ENCODE measurements around the gene C12orf50.

C12orf50 gene

GRCh38 chr12:88015825-88016224, 13.4 kb downstream of the C12orf50 start:
- Histone ChIP-seq H3K27ac (no peak overlapping the region), H3K4me3 (ENCODE audit: low read depth, low read length) (no peak overlapping the region), H3K36me3 (no peaks in the 10 kb centered on the region), H3K9me3 (ENCODE audit: severe bottlenecking) (peaks cover 7% of the 10 kb centered on the region), H3K27me3 (ENCODE audit: insufficient read depth, low read depth, severe bottlenecking) (no peaks in the 10 kb centered on the region)
- TF ChIP-seq CTCF (IDR thresholded peaks at IDR 0.05; ENCODE audit: low read depth, low read length), result no peak
- no peak for DNase-seq

DNA sequence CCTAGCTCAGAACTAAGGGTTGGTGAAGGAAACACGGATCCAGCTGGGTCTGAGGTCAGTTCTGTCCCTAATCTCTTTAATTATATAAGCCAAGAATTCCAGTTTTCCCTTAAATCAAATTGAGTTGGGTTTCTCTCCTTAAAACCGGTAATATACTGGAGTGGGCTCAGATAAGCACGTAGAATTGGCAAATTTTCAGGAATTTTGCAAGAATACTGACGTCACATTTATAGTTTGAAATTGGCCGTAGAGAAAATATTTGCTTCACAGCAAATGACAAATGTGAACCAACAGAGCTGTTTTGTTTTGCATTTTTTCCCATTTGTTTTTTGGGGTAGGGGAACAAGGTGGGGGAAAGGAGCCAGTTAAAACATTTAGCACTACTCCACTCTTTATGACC, 17.4 kb downstream of the C12orf50 start:
- Histone ChIP-seq H3K27me3 (ENCODE audit: insufficient read depth, low read depth, severe bottlenecking) (no peaks in the 10 kb centered on the region), H3K9me3 (ENCODE audit: severe bottlenecking) (no peaks in the 10 kb centered on the region), H3K4me3 (ENCODE audit: low read depth, low read length) (no peak overlapping the region), H3K27ac (no peak overlapping the region), H3K36me3 (no peaks in the 10 kb centered on the region)
- DNase-seq, result no peak
- TF ChIP-seq CTCF (IDR thresholded peaks at IDR 0.05; ENCODE audit: low read depth, low read length), result no peak

- Histone ChIP-seq H3K9me3 (ENCODE audit: severe bottlenecking) (no peaks in the 10 kb centered on the region), H3K27me3 (ENCODE audit: insufficient read depth, low read depth, severe bottlenecking) (no peaks in the 10 kb centered on the region), H3K27ac (no peak overlapping the region), H3K36me3 (no peaks in the 10 kb centered on the region), H3K4me3 (ENCODE audit: low read depth, low read length) (no peak overlapping the region)
- no peak for TF ChIP-seq CTCF (IDR thresholded peaks at IDR 0.05; ENCODE audit: low read depth, low read length)
- no peak for DNase-seq
Observed at GRCh38 chr12:88006351-88006750, 22.9 kb downstream of the C12orf50 start.

- TF ChIP-seq CTCF (IDR thresholded peaks at IDR 0.05; ENCODE audit: low read depth, low read length), result no peak
- no peak overlapping the region for H3K4me3 ChIP-seq (ENCODE audit: low read depth, low read length)
- no peaks in the 10 kb centered on the region for H3K9me3 ChIP-seq (ENCODE audit: severe bottlenecking)
Observed at GRCh38 chr12:88001327-88001726, 27.9 kb downstream of the C12orf50 start.

GRCh38 chr12:87995581-87996178, 33.5 kb downstream of the C12orf50 start:
- H3K27me3 ChIP-seq (ENCODE audit: insufficient read depth, low read depth, severe bottlenecking), result no peaks in the 10 kb centered on the region
- peak; percentile 62 for DNase-seq
- TF ChIP-seq CTCF (IDR thresholded peaks at IDR 0.05; ENCODE audit: low read depth, low read length), result peak; percentile 73
- H3K27ac ChIP-seq, result no peak overlapping the region
- H3K9me3 ChIP-seq (ENCODE audit: severe bottlenecking), result no peaks in the 10 kb centered on the region
- no peak overlapping the region for H3K4me3 ChIP-seq (ENCODE audit: low read depth, low read length)
- no peaks in the 10 kb centered on the region for H3K36me3 ChIP-seq

More at GRCh38 chr12:88001327-88001726, 27.9 kb downstream of the C12orf50 start:
- no peak for DNase-seq
- Histone ChIP-seq H3K36me3 (no peaks in the 10 kb centered on the region), H3K27me3 (ENCODE audit: insufficient read depth, low read depth, severe bottlenecking) (no peaks in the 10 kb centered on the region), H3K27ac (no peak overlapping the region)

DNA sequence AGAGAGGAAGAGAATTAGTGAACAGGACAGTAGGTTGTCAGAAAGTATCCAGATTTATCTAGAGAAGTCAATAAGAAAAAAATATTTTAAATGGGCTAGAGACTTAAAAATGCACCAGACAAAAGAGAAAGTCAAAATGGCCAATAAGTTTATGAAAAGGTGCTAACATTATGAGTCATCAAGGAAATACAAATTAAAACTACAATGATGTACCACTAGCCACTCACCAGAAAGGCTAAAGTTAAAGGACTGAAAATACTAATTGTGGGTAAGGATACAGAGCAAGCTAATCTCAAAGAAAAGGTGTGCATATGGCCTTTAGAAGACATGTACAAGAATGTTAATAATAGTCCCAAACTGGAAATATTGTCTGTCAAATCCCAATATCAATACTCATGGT, 37.7 kb downstream of the C12orf50 start:
- no peak for TF ChIP-seq CTCF (IDR thresholded peaks at IDR 0.05; ENCODE audit: low read depth, low read length)
- H3K27ac ChIP-seq, result no peak overlapping the region
- H3K27me3 ChIP-seq (ENCODE audit: insufficient read depth, low read depth, severe bottlenecking), result no peaks in the 10 kb centered on the region
- no peaks in the 10 kb centered on the region for H3K9me3 ChIP-seq (ENCODE audit: severe bottlenecking)
- no peaks in the 10 kb centered on the region for H3K36me3 ChIP-seq
- DNase-seq, result no peak
- H3K4me3 ChIP-seq (ENCODE audit: low read depth, low read length), result no peak overlapping the region
